GM21723 (cell line): ENCODE results near the gene RFWD3.
"Not testable (repeated sequence)": the region's sequence is repeated elsewhere in the genome, so short reads cannot be mapped to it uniquely, and the experiment has no call there.

ENCODE experiments used
- ATAC-seq: cut with Tn5 transposase; IDR thresholded peaks from one replicate; pipeline ENCODE4 v1.9.1; 2021; ENCODE audit warnings: mild to moderate bottlenecking, moderate library complexity; ENCODE audit not compliant: unreplicated experiment

The RFWD3 gene

GRCh38 chr16:74666010-74666421, 661 bp downstream of the RFWD3 start:
- no peak for ATAC-seq

- no peak for ATAC-seq
These were observed 5.6 kb downstream of the RFWD3 start for GRCh38 chr16:74661064-74661463.

- no peak for ATAC-seq
These were observed 6.3 kb downstream of the RFWD3 start for GRCh38 chr16:74660383-74660782.

- no peak for ATAC-seq
These were observed 7.6 kb downstream of the RFWD3 start for GRCh38 chr16:74659041-74659440.

GRCh38 chr16:74657870-74658642, 8.6 kb downstream of the RFWD3 start:
- no peak for ATAC-seq

- no peak for ATAC-seq
These were observed 12.1 kb downstream of the RFWD3 start for GRCh38 chr16:74654536-74655050.

- ATAC-seq = not testable (repeated sequence)
These were observed 13.8 kb downstream of the RFWD3 start for GRCh38 chr16:74652883-74653282.

GRCh38 chr16:74652249-74652648, 14.4 kb downstream of the RFWD3 start:
- no peak for ATAC-seq

GRCh38 chr16:74651841-74652240, 14.8 kb downstream of the RFWD3 start:
- no peak for ATAC-seq

GRCh38 chr16:74650966-74651567, 15.6 kb downstream of the RFWD3 start:
- no peak for ATAC-seq

- ATAC-seq = no peak
These were observed 16.7 kb downstream of the RFWD3 start for GRCh38 chr16:74649839-74650504.

GRCh38 chr16:74641969-74642368, 24.7 kb downstream of the RFWD3 start:
- no peak for ATAC-seq

- ATAC-seq = no peak
These were observed 28.8 kb downstream of the RFWD3 start for GRCh38 chr16:74637742-74638453.

- no peak for ATAC-seq
These were observed 31.4 kb downstream of the RFWD3 start for GRCh38 chr16:74635303-74635702.

GRCh38 chr16:74633686-74634085, 33.0 kb downstream of the RFWD3 start:
- ATAC-seq = no peak

GRCh38 chr16:74627506-74628220, 39.0 kb downstream of the RFWD3 start:
- no peak for ATAC-seq

GRCh38 chr16:74626741-74627416, 39.8 kb downstream of the RFWD3 start:
- peak; percentile 61 for ATAC-seq

GRCh38 chr16:74625500-74626350, 41.0 kb downstream of the RFWD3 start:
- ATAC-seq = no peak

- no peak for ATAC-seq
These were observed 42.8 kb downstream of the RFWD3 start for GRCh38 chr16:74623839-74624235.
